Keratinocyte (primary cell): ENCODE results near the gene TMEM132D.

ENCODE experiments used
- EZH2 ChIP-seq: IDR thresholded peaks from one replicate; pipeline ENCODE4 v1.6.1; 2012; ENCODE audit warnings: inconsistent platforms, mild to moderate bottlenecking, low read length, moderate library complexity
- TF ChIP-seq, protein P1 (sequence below), 3 experiments: IDR thresholded peaks in 1 of 3; conservative IDR thresholded peaks in 1 of 3; optimal IDR thresholded peaks in 1 of 3; 2 replicates in 2 of 3; 3 replicates in 1 of 3; pipeline versions ENCODE3 to v1.5.1; 2011; ENCODE audit warnings: low read length in 3 of 3, mild to moderate bottlenecking in 3 of 3, moderate library complexity in 2 of 3, control low read depth in 1 of 3, inconsistent platforms in 1 of 3; ENCODE audit not compliant: insufficient read depth in 2 of 3; ENCODE audit errors: extremely low read depth in 1 of 3

DNA sequence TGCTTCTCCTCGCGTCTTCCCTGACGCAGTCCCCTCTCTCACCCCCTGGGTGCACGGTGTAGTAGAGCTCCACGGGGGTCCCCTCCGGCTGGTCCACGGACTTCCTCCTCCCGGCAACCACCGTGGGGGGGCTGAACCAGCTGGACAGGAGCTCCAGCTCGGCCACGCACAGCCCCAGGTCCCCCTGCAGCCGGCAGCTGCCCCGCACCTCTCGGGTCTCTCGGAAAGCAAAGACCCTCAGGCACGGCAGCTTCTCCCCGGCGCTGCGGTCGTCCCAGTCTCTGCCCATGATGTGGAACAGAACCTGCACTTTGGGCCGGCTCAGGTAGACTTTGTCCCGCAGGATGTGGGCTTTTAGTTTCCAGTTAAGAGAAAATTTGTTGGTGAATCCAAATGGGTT, 203.8 kb downstream of the TMEM132D start:
- TF ChIP-seq, protein P1, sequence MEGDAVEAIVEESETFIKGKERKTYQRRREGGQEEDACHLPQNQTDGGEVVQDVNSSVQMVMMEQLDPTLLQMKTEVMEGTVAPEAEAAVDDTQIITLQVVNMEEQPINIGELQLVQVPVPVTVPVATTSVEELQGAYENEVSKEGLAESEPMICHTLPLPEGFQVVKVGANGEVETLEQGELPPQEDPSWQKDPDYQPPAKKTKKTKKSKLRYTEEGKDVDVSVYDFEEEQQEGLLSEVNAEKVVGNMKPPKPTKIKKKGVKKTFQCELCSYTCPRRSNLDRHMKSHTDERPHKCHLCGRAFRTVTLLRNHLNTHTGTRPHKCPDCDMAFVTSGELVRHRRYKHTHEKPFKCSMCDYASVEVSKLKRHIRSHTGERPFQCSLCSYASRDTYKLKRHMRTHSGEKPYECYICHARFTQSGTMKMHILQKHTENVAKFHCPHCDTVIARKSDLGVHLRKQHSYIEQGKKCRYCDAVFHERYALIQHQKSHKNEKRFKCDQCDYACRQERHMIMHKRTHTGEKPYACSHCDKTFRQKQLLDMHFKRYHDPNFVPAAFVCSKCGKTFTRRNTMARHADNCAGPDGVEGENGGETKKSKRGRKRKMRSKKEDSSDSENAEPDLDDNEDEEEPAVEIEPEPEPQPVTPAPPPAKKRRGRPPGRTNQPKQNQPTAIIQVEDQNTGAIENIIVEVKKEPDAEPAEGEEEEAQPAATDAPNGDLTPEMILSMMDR (optimal IDR thresholded peaks at IDR 0.05 in 1 of 3, IDR thresholded peaks at IDR 0.05 in 1 of 3, conservative IDR thresholded peaks at IDR 0.05 in 1 of 3; ENCODE audit: extremely low read depth in 1 of 3, insufficient read depth in 2 of 3, low read length in 3 of 3): no peak
- TF ChIP-seq EZH2: no peak
